HG03135 (cell line): ENCODE measurements around the gene MMP20.
A peak's percentile ranks its signal among the peaks of the same experiment; 100 is the strongest.

ENCODE experiments used
- ATAC-seq: cut with Tn5 transposase; IDR thresholded peaks from one replicate; pipeline ENCODE4 v1.9.1; 2021; ENCODE audit warnings: mild to moderate bottlenecking, moderate library complexity; ENCODE audit not compliant: unreplicated experiment

MMP20 gene

GRCh38 chr11:102561636-102562035 is 63.5 kb downstream of the MMP20 start:
- no peak for ATAC-seq

GRCh38 chr11:102560555-102561011 is 64.5 kb downstream of the MMP20 start:
- ATAC-seq = peak; percentile 81

- ATAC-seq = peak; percentile 41
Measured at GRCh38 chr11:102559839-102560238, 65.3 kb downstream of the MMP20 start.

GRCh38 chr11:102555091-102555490 is 70.0 kb downstream of the MMP20 start:
- ATAC-seq = no peak

GRCh38 chr11:102553835-102554282 is 71.3 kb downstream of the MMP20 start:
- peak; percentile 64 for ATAC-seq

GRCh38 chr11:102552447-102553194 is 72.5 kb downstream of the MMP20 start:
- ATAC-seq = no peak

GRCh38 chr11:102552020-102552419 is 73.1 kb downstream of the MMP20 start:
- no peak for ATAC-seq

- no peak for ATAC-seq
Measured at GRCh38 chr11:102551169-102551781, 73.9 kb downstream of the MMP20 start.

- ATAC-seq = peak; percentile 71
Measured at GRCh38 chr11:102546923-102547471, 78.1 kb downstream of the MMP20 start.

GRCh38 chr11:102546427-102546826 is 78.7 kb downstream of the MMP20 start:
- ATAC-seq = peak; percentile 59

GRCh38 chr11:102545701-102546100 is 79.4 kb downstream of the MMP20 start:
- ATAC-seq = no peak

GRCh38 chr11:102544594-102544993 is 80.5 kb downstream of the MMP20 start:
- no peak for ATAC-seq

- ATAC-seq = no peak
Measured at GRCh38 chr11:102539567-102539966, 85.6 kb downstream of the MMP20 start.

GRCh38 chr11:102538932-102539331 is 86.2 kb downstream of the MMP20 start:
- ATAC-seq = no peak

GRCh38 chr11:102534261-102534872 is 90.8 kb downstream of the MMP20 start:
- no peak for ATAC-seq

- peak; percentile 61 for ATAC-seq
Measured at GRCh38 chr11:102530558-102530957, 94.6 kb downstream of the MMP20 start, which contains the start of gene MMP7. TSS of gene MMP7 (minus strand) at chr11:102530747. CDS start at chr11:102530700, 47 bp downstream.

GRCh38 chr11:102528618-102529017 is 96.5 kb downstream of the MMP20 start:
- ATAC-seq = no peak

- no peak for ATAC-seq
Measured at GRCh38 chr11:102527684-102528083, 97.4 kb downstream of the MMP20 start.

GRCh38 chr11:102527041-102527440 is 98.1 kb downstream of the MMP20 start:
- ATAC-seq = no peak
